H4 (cell line): ENCODE results near the gene FAM174A. TPM values are rescaled to one million over a fixed set of nuclear protein-coding genes. Genes with fewer than 3 reads are reported as not detected.
A peak's percentile ranks its signal among the peaks of the same experiment; 100 is the strongest.

Experiments used
- DNase-seq: peaks from one replicate; pipeline ENCODE4 v3.0.0-alpha.2; 2015; ENCODE audit warnings: low spot score
- total RNA-seq: library from RNA; depleted of rRNA; stranded (reverse); fragments of >200 nt; shearing (Covaris generic); gene quantifications from 2 replicates; pipeline ENCODE4 v1.2.3, GENCODE V29; 2014; rRNA removed

Gene FAM174A
- 22.8 and 25.0 TPM in 2 replicates for total RNA-seq

GRCh38 chr5:100535060-100536005, at the start of gene FAM174A:
Gene FAM174A, plus strand, starts transcription at chr5:100535374. Its CDS starts 157 bp downstream, at chr5:100535531.
- DNase-seq = peak; percentile 98

GRCh38 chr5:100493996-100494395, 41.2 kb upstream of the FAM174A start:
- no peak for DNase-seq

GRCh38 chr5:100496296-100496695, 38.9 kb upstream of the FAM174A start:
- no peak for DNase-seq

GRCh38 chr5:100502684-100503083, 32.5 kb upstream of the FAM174A start:
- DNase-seq = no peak

GRCh38 chr5:100505984-100506670, 29.0 kb upstream of the FAM174A start:
- peak; percentile 89 for DNase-seq

GRCh38 chr5:100516285-100516684, 18.9 kb upstream of the FAM174A start:
- DNase-seq = no peak

- peak; percentile 21 for DNase-seq
Measured at GRCh38 chr5:100517301-100517974, 17.7 kb upstream of the FAM174A start.

GRCh38 chr5:100518377-100518776, 16.8 kb upstream of the FAM174A start:
- no peak for DNase-seq

GRCh38 chr5:100519075-100519474, 16.1 kb upstream of the FAM174A start:
- DNase-seq = no peak

- DNase-seq = no peak
Measured at GRCh38 chr5:100520348-100520747, 14.8 kb upstream of the FAM174A start.

- no peak for DNase-seq
Measured at GRCh38 chr5:100537946-100538345, 2.8 kb downstream of the FAM174A start.

GRCh38 chr5:100539519-100539918, 4.3 kb downstream of the FAM174A start:
- DNase-seq = no peak

GRCh38 chr5:100542086-100542485, 6.9 kb downstream of the FAM174A start:
- no peak for DNase-seq

GRCh38 chr5:100546001-100546400, 10.8 kb downstream of the FAM174A start:
- DNase-seq = no peak

GRCh38 chr5:100550531-100551051, 15.4 kb downstream of the FAM174A start:
- DNase-seq = no peak

GRCh38 chr5:100551183-100551582, 16.0 kb downstream of the FAM174A start:
- no peak for DNase-seq

GRCh38 chr5:100553209-100553608, 18.0 kb downstream of the FAM174A start:
- no peak for DNase-seq

- no peak for DNase-seq
Measured at GRCh38 chr5:100560860-100561259, 25.7 kb downstream of the FAM174A start.

- no peak for DNase-seq
Measured at GRCh38 chr5:100562821-100563220, 27.6 kb downstream of the FAM174A start.

- DNase-seq = no peak
Measured at GRCh38 chr5:100566382-100567141, 31.4 kb downstream of the FAM174A start.

GRCh38 chr5:100574716-100575115, 39.5 kb downstream of the FAM174A start:
- no peak for DNase-seq
